Fibroblast of peridontal ligament (primary cell): ENCODE measurements around the gene CFAP161.

Experiments used
- DNase-seq: peaks from one replicate; pipeline ENCODE4 v3.0.0-alpha.2; 2010; ENCODE audit errors: extremely low read depth

CFAP161 gene

GRCh38 chr15:81133782-81134461 is at the start of gene CFAP161:
CFAP161 (plus strand) TSS chr15:81134270; CDS start chr15:81134330, 60 bp downstream.
- peak; percentile 62 for DNase-seq

GRCh38 chr15:81084716-81085115 is 49.4 kb upstream of the CFAP161 start:
- DNase-seq: no peak

GRCh38 chr15:81085213-81085612 is 48.9 kb upstream of the CFAP161 start:
- no peak for DNase-seq

GRCh38 chr15:81085898-81086297 is 48.2 kb upstream of the CFAP161 start:
- no peak for DNase-seq

- DNase-seq: peak; percentile 69
Observed at GRCh38 chr15:81087066-81087465, 47.0 kb upstream of the CFAP161 start.

GRCh38 chr15:81087694-81088093 is 46.4 kb upstream of the CFAP161 start:
- no peak for DNase-seq

- DNase-seq: no peak
Observed at GRCh38 chr15:81088470-81089013, 45.5 kb upstream of the CFAP161 start.

- DNase-seq: peak; percentile 96
Observed at GRCh38 chr15:81091889-81092558, 42.0 kb upstream of the CFAP161 start.

- no peak for DNase-seq
Observed at GRCh38 chr15:81092559-81092902, 41.5 kb upstream of the CFAP161 start.

- DNase-seq: no peak
Observed at GRCh38 chr15:81093961-81094360, 40.1 kb upstream of the CFAP161 start.

- DNase-seq: no peak
Observed at GRCh38 chr15:81095690-81096365, 38.2 kb upstream of the CFAP161 start.

- DNase-seq: no peak
Observed at GRCh38 chr15:81096398-81096797, 37.7 kb upstream of the CFAP161 start.

GRCh38 chr15:81097116-81097889 is 36.8 kb upstream of the CFAP161 start:
- no peak for DNase-seq

GRCh38 chr15:81097890-81098280 is 36.2 kb upstream of the CFAP161 start:
- no peak for DNase-seq

- no peak for DNase-seq
Observed at GRCh38 chr15:81098349-81098748, 35.7 kb upstream of the CFAP161 start.

- no peak for DNase-seq
Observed at GRCh38 chr15:81098861-81099651, 35.0 kb upstream of the CFAP161 start.

- no peak for DNase-seq
Observed at GRCh38 chr15:81101894-81102815, 31.9 kb upstream of the CFAP161 start.

- no peak for DNase-seq
Observed at GRCh38 chr15:81103857-81104256, 30.2 kb upstream of the CFAP161 start.

- DNase-seq: no peak
Observed at GRCh38 chr15:81105545-81105944, 28.5 kb upstream of the CFAP161 start.

GRCh38 chr15:81106560-81106959 is 27.5 kb upstream of the CFAP161 start:
- DNase-seq: peak; percentile 90
